Esophagus (tissue), 2 donors: ENCODE measurements around the gene CEACAM16. TPM values are rescaled to one million over a fixed set of nuclear protein-coding genes. Genes with fewer than 3 reads are reported as not detected.

Experiments used
- H3K27ac ChIP-seq, 2 donors: one replicate each; pipeline ENCODE4 v1.5.1; 2013; ENCODE audit warnings: low read depth in 2 of 2, mild to moderate bottlenecking in 2 of 2, inconsistent platforms in 1 of 2, low read length in 1 of 2, moderate library complexity in 1 of 2
- H3K27me3 ChIP-seq, 2 donors: one replicate each; pipeline ENCODE4 v1.6.1; 2013; ENCODE audit warnings: low read length in 2 of 2, control low read depth in 1 of 2, mild to moderate bottlenecking in 1 of 2; ENCODE audit not compliant: insufficient read depth in 2 of 2, control insufficient read depth in 1 of 2
- H3K36me3 ChIP-seq, 2 donors: one replicate each; pipeline ENCODE4 v1.6.1; 2013; ENCODE audit warnings: low read length in 1 of 2; ENCODE audit not compliant: control insufficient read depth in 2 of 2, insufficient read depth in 2 of 2
- H3K4me1 ChIP-seq, 2 donors: one replicate each; pipeline ENCODE4 v1.6.1; 2013; ENCODE audit warnings: low read length in 1 of 2; ENCODE audit not compliant: control insufficient read depth in 2 of 2, insufficient read depth in 2 of 2
- H3K4me3 ChIP-seq, 2 donors: one replicate each; pipeline ENCODE4 v1.5.1; 2013; ENCODE audit warnings: low read length in 2 of 2, mild to moderate bottlenecking in 2 of 2, low read depth in 1 of 2, moderate library complexity in 1 of 2
- H3K9me3 ChIP-seq, 2 donors: one replicate each; pipeline ENCODE4 v1.6.1; 2013; ENCODE audit warnings: mild to moderate bottlenecking in 2 of 2, low read depth in 1 of 2, low read length in 1 of 2, moderate library complexity in 1 of 2; ENCODE audit not compliant: control insufficient read depth in 2 of 2, insufficient read depth in 1 of 2
- WGBS, 2 donors: extraction: QIAGEN DNeasy Blood & Tissue Kit; methylation state at CpG; one replicate each; pipeline ENCODE4 v1.1.7; 2013; 5-methylcytosine and 5-hydroxymethylcytosine counted together
- polyA plus RNA-seq, 2 donors: library from polyadenylated mRNA; stranded (reverse); fragments of 200-250 nt; gene quantifications; one replicate each; pipeline ENCODE4 v1.2.3, GENCODE V29; 2013
- donor health status: healthy with polysubstance abuse.
- donor health status: Bipolar disorder and iron deficiency.

Gene CEACAM16
- polyA plus RNA-seq, 2 donors, result 0.16 TPM; not detected in 1

- H3K4me1 ChIP-seq, result peaks cover 4 to 31% of the 10 kb centered on the region in 2 donors
- H3K9me3 ChIP-seq, result no peaks in the 10 kb centered on the region
- peaks cover 4 to 44% of the 10 kb centered on the region in 2 donors for H3K36me3 ChIP-seq
- H3K27ac ChIP-seq, result peak overlapping the region; percentile 54 to 98
- no peaks in the 10 kb centered on the region for H3K27me3 ChIP-seq
- WGBS, 2 donors, result 19 to 24% methylated on average over 11 of the region's 11 CpGs
- peak overlapping the region in 1 of 2 donors; percentile 42 for H3K4me3 ChIP-seq
These were observed 55.8 kb downstream of the CEACAM16 start for GRCh38 chr19:44754750-44755080.

- H3K27me3 ChIP-seq, result no peaks in the 10 kb centered on the region
- peak overlapping the region; percentile 54 to 98 for H3K27ac ChIP-seq
- WGBS, 2 donors, result 73 to 74% methylated on average over 4 of the region's 4 CpGs
- H3K9me3 ChIP-seq, result no peaks in the 10 kb centered on the region
- H3K36me3 ChIP-seq, result peaks cover 4 to 45% of the 10 kb centered on the region in 2 donors
- H3K4me1 ChIP-seq, result peaks cover 4 to 31% of the 10 kb centered on the region in 2 donors
- peak overlapping the region in 1 of 2 donors; percentile 42 for H3K4me3 ChIP-seq
These were observed 56.3 kb downstream of the CEACAM16 start for GRCh38 chr19:44755219-44755618.

- H3K27me3 ChIP-seq, result no peaks in the 10 kb centered on the region
- peaks cover 4 to 41% of the 10 kb centered on the region in 2 donors for H3K36me3 ChIP-seq
- no peaks in the 10 kb centered on the region for H3K9me3 ChIP-seq
- peak overlapping the region; percentile 45 to 71 for H3K27ac ChIP-seq
- no peak overlapping the region for H3K4me3 ChIP-seq
- peaks cover 4 to 30% of the 10 kb centered on the region in 2 donors for H3K4me1 ChIP-seq
- 76 to 87% methylated on average over 7 of the region's 7 CpGs for WGBS, 2 donors
These were observed 57.2 kb downstream of the CEACAM16 start for GRCh38 chr19:44756089-44756562.

GRCh38 chr19:44757057-44757734, 58.2 kb downstream of the CEACAM16 start:
- WGBS, 2 donors, result 62 to 63% methylated on average over 49 to 53 of the region's 53 CpGs
- Histone ChIP-seq H3K4me3 (peak overlapping the region in 1 of 2 donors; percentile 33), H3K4me1 (peaks cover 4 to 25% of the 10 kb centered on the region in 2 donors), H3K27me3 (no peaks in the 10 kb centered on the region), H3K36me3 (peaks cover 4 to 39% of the 10 kb centered on the region in 2 donors), H3K9me3 (no peaks in the 10 kb centered on the region), H3K27ac (peak overlapping the region; percentile 75)

GRCh38 chr19:44757735-44758505, 59.0 kb downstream of the CEACAM16 start:
- H3K9me3 ChIP-seq, result no peaks in the 10 kb centered on the region
- H3K4me1 ChIP-seq, result peaks cover 4 to 20% of the 10 kb centered on the region in 2 donors
- peak overlapping the region; percentile 75 for H3K27ac ChIP-seq
- H3K4me3 ChIP-seq, result peak overlapping the region in 1 of 2 donors; percentile 33
- H3K36me3 ChIP-seq, result peaks cover 0 to 37% of the 10 kb centered on the region in 2 donors
- WGBS, 2 donors, result 48 to 54% methylated on average over 68 of the region's 68 CpGs
- H3K27me3 ChIP-seq, result no peaks in the 10 kb centered on the region

- WGBS, 2 donors, result 69 to 78% methylated on average over 7 to 9 of the region's 9 CpGs
- no peaks in the 10 kb centered on the region for H3K27me3 ChIP-seq
- H3K9me3 ChIP-seq, result no peaks in the 10 kb centered on the region
- peak overlapping the region; percentile 30 to 75 for H3K27ac ChIP-seq
- no peak overlapping the region for H3K4me3 ChIP-seq
- peaks cover 0 to 37% of the 10 kb centered on the region in 2 donors for H3K36me3 ChIP-seq
- H3K4me1 ChIP-seq, result peaks cover 4 to 19% of the 10 kb centered on the region in 2 donors
These were observed 59.6 kb downstream of the CEACAM16 start for GRCh38 chr19:44758596-44758995.

- peaks cover 4 to 19% of the 10 kb centered on the region in 2 donors for H3K4me1 ChIP-seq
- H3K27ac ChIP-seq, result no peak overlapping the region
- no peaks in the 10 kb centered on the region for H3K9me3 ChIP-seq
- H3K27me3 ChIP-seq, result no peaks in the 10 kb centered on the region
- H3K36me3 ChIP-seq, result peaks cover 0 to 37% of the 10 kb centered on the region in 2 donors
- WGBS, 2 donors, result 77 to 86% methylated on average over 10 of the region's 10 CpGs
- H3K4me3 ChIP-seq, result no peak overlapping the region
These were observed 60.3 kb downstream of the CEACAM16 start for GRCh38 chr19:44759083-44759804.

Other genes starting within 250 kb of the CEACAM16 start
- gene ZNF180, start 198.6 kb upstream of the CEACAM16 start, polyA plus RNA-seq, result 1 to 10 TPM; 2.6 to 3.0 TPM
- not detected for gene CEACAM20, start 169.5 kb upstream of the CEACAM16 start, polyA plus RNA-seq
- gene IGSF23, start 85.6 kb upstream of the CEACAM16 start, polyA plus RNA-seq, result not detected
- 10 to 100 TPM in 1 of 2 donors, 1 to 10 TPM in 1; 9.5 to 10.2 TPM for gene PVR, start 55.2 kb upstream of the CEACAM16 start, polyA plus RNA-seq
- gene CEACAM19, start 27.7 kb upstream of the CEACAM16 start, polyA plus RNA-seq, result 1 to 10 TPM; 5.6 to 7.5 TPM
- 100 to 1,000 TPM in 1 of 2 donors, 10 to 100 TPM in 1; 64.5 to 107 TPM for gene BCL3, start 49.6 kb downstream of the CEACAM16 start, polyA plus RNA-seq
- 10 to 100 TPM; 35.0 to 39.4 TPM for gene CBLC, start 78.7 kb downstream of the CEACAM16 start, polyA plus RNA-seq
- 10 to 100 TPM; 18.0 to 22.1 TPM for gene BCAM, start 110.0 kb downstream of the CEACAM16 start, polyA plus RNA-seq
- 10 to 100 TPM; 58.7 to 60.9 TPM for gene NECTIN2, start 147.1 kb downstream of the CEACAM16 start, polyA plus RNA-seq
- gene TOMM40, start 192.1 kb downstream of the CEACAM16 start, polyA plus RNA-seq, result 10 to 100 TPM; 46.0 to 60.8 TPM
- 10 to 100 TPM in 1 of 2 donors, 1 to 10 TPM in 1; 9.6 to 17.9 TPM for gene APOE, start 206.6 kb downstream of the CEACAM16 start, polyA plus RNA-seq
- 1 to 10 TPM; 2.0 to 2.2 TPM for gene APOC1, start 215.5 kb downstream of the CEACAM16 start, polyA plus RNA-seq
- not detected for gene APOC4, start 243.1 kb downstream of the CEACAM16 start, polyA plus RNA-seq
- gene APOC2, start 246.9 kb downstream of the CEACAM16 start, polyA plus RNA-seq, result under 1 TPM; 0.84 to 0.87 TPM